ENCODE data around the gene ACOT6.
"Not testable (repeated sequence)": the region's sequence is repeated elsewhere in the genome, so short reads cannot be mapped to it uniquely, and the experiment has no call there.

The ACOT6 gene

GRCh38 chr14:73619524-73619923 is 7.2 kb downstream of the ACOT6 start:
- no peaks in the 10 kb centered on the region for H3K36me3 ChIP-seq (ENCODE audit: insufficient read depth, low read length)
- no peak overlapping the region for H3K9ac ChIP-seq (ENCODE audit: low read depth, low read length)
- H3K9me3 ChIP-seq (ENCODE audit: control insufficient read depth, insufficient read depth, low read length): peaks cover 2% of the 10 kb centered on the region; the same call in 1 of the 2 replicates
- no peaks in the 10 kb centered on the region for H3K4me1 ChIP-seq (ENCODE audit: insufficient read depth, low read length)

GRCh38 chr14:73620268-73620667 is 8.0 kb downstream of the ACOT6 start:
- Histone ChIP-seq H3K36me3 (ENCODE audit: insufficient read depth, low read length) (no peaks in the 10 kb centered on the region), H3K9ac (ENCODE audit: low read depth, low read length) (no peak overlapping the region), H3K9me3 (ENCODE audit: control insufficient read depth, insufficient read depth, low read length) (peaks cover 2% of the 10 kb centered on the region), H3K4me1 (ENCODE audit: insufficient read depth, low read length) (no peaks in the 10 kb centered on the region)

- Histone ChIP-seq H3K36me3 (ENCODE audit: insufficient read depth, low read length) (no peaks in the 10 kb centered on the region), H3K9me3 (ENCODE audit: control insufficient read depth, insufficient read depth, low read length) (peaks cover 2% of the 10 kb centered on the region)
Observed at GRCh38 chr14:73623504-73624054, 11.3 kb downstream of the ACOT6 start.

GRCh38 chr14:73625706-73626105 is 13.4 kb downstream of the ACOT6 start:
- Histone ChIP-seq H3K36me3 (ENCODE audit: insufficient read depth, low read length) (no peaks in the 10 kb centered on the region), H3K9ac (ENCODE audit: low read depth, low read length) (no peak overlapping the region), H3K4me1 (ENCODE audit: insufficient read depth, low read length) (no peaks in the 10 kb centered on the region), H3K9me3 (ENCODE audit: control insufficient read depth, insufficient read depth, low read length) (peaks cover 2% of the 10 kb centered on the region)

More at GRCh38 chr14:73623504-73624054, 11.3 kb downstream of the ACOT6 start:
- no peaks in the 10 kb centered on the region for H3K4me1 ChIP-seq (ENCODE audit: insufficient read depth, low read length)
- H3K9ac ChIP-seq (ENCODE audit: low read depth, low read length): no peak overlapping the region

GRCh38 chr14:73627151-73627558 is 14.8 kb downstream of the ACOT6 start:
- no peaks in the 10 kb centered on the region for H3K36me3 ChIP-seq (ENCODE audit: insufficient read depth, low read length)
- no peak overlapping the region for H3K9ac ChIP-seq (ENCODE audit: low read depth, low read length)
- H3K4me1 ChIP-seq (ENCODE audit: insufficient read depth, low read length): no peaks in the 10 kb centered on the region
- peaks cover 2% of the 10 kb centered on the region for H3K9me3 ChIP-seq (ENCODE audit: control insufficient read depth, insufficient read depth, low read length)

- H3K9ac ChIP-seq (ENCODE audit: low read depth, low read length): no peak overlapping the region
- no peaks in the 10 kb centered on the region for H3K36me3 ChIP-seq (ENCODE audit: insufficient read depth, low read length)
- H3K9me3 ChIP-seq (ENCODE audit: control insufficient read depth, insufficient read depth, low read length): no peaks in the 10 kb centered on the region
- peaks cover 7% of the 10 kb centered on the region for H3K4me1 ChIP-seq (ENCODE audit: insufficient read depth, low read length)
Observed at GRCh38 chr14:73630009-73630780, 17.9 kb downstream of the ACOT6 start.

GRCh38 chr14:73633116-73634010 is 21.0 kb downstream of the ACOT6 start:
- H3K9ac ChIP-seq (ENCODE audit: low read depth, low read length): peak overlapping the region; percentile 61
- no peaks in the 10 kb centered on the region for H3K9me3 ChIP-seq (ENCODE audit: control insufficient read depth, insufficient read depth, low read length)

GRCh38 chr14:73634011-73634833 is 21.9 kb downstream of the ACOT6 start:
- Histone ChIP-seq H3K36me3 (ENCODE audit: insufficient read depth, low read length) (no peaks in the 10 kb centered on the region), H3K4me1 (ENCODE audit: insufficient read depth, low read length) (peaks cover 7% of the 10 kb centered on the region), H3K9ac (ENCODE audit: low read depth, low read length) (peak overlapping the region; percentile 61), H3K9me3 (ENCODE audit: control insufficient read depth, insufficient read depth, low read length) (no peaks in the 10 kb centered on the region)

More at GRCh38 chr14:73633116-73634010, 21.0 kb downstream of the ACOT6 start:
- peaks cover 7% of the 10 kb centered on the region for H3K4me1 ChIP-seq (ENCODE audit: insufficient read depth, low read length)
- H3K36me3 ChIP-seq (ENCODE audit: insufficient read depth, low read length): no peaks in the 10 kb centered on the region

GRCh38 chr14:73636355-73636754 is 24.0 kb downstream of the ACOT6 start:
- not testable (repeated sequence) for H3K9me3 ChIP-seq (ENCODE audit: control insufficient read depth, insufficient read depth, low read length); H3K4me1 ChIP-seq (ENCODE audit: insufficient read depth, low read length); H3K36me3 ChIP-seq (ENCODE audit: insufficient read depth, low read length); H3K9ac ChIP-seq (ENCODE audit: low read depth, low read length)

- no peak overlapping the region for H3K9ac ChIP-seq (ENCODE audit: low read depth, low read length)
- no peaks in the 10 kb centered on the region for H3K9me3 ChIP-seq (ENCODE audit: control insufficient read depth, insufficient read depth, low read length)
- no peaks in the 10 kb centered on the region for H3K36me3 ChIP-seq (ENCODE audit: insufficient read depth, low read length)
- H3K4me1 ChIP-seq (ENCODE audit: insufficient read depth, low read length): peaks cover 7% of the 10 kb centered on the region
Observed at GRCh38 chr14:73637830-73638229, 25.5 kb downstream of the ACOT6 start.

- H3K36me3 ChIP-seq (ENCODE audit: insufficient read depth, low read length): no peaks in the 10 kb centered on the region
- H3K4me1 ChIP-seq (ENCODE audit: insufficient read depth, low read length): no peaks in the 10 kb centered on the region
- no peaks in the 10 kb centered on the region for H3K9me3 ChIP-seq (ENCODE audit: control insufficient read depth, insufficient read depth, low read length)
- H3K9ac ChIP-seq (ENCODE audit: low read depth, low read length): no peak overlapping the region
Observed at GRCh38 chr14:73640796-73641365, 28.6 kb downstream of the ACOT6 start.

- H3K36me3 ChIP-seq (ENCODE audit: insufficient read depth, low read length): no peaks in the 10 kb centered on the region
- H3K9me3 ChIP-seq (ENCODE audit: control insufficient read depth, insufficient read depth, low read length): no peaks in the 10 kb centered on the region
- H3K4me1 ChIP-seq (ENCODE audit: insufficient read depth, low read length): no peaks in the 10 kb centered on the region
- peak within 1 kb of the TSS; percentile 95 for H3K9ac ChIP-seq (ENCODE audit: low read depth, low read length)
Observed at GRCh38 chr14:73644531-73645247, 32.4 kb downstream of the ACOT6 start, which contains the start of gene DNAL1. DNAL1 (plus strand) TSS chr14:73644986; CDS start chr14:73645040, 54 bp downstream.

- H3K9me3 ChIP-seq (ENCODE audit: control insufficient read depth, insufficient read depth, low read length): no peaks in the 10 kb centered on the region
- peak overlapping the region; percentile 95; the same call in 1 of the 2 replicates for H3K9ac ChIP-seq (ENCODE audit: low read depth, low read length)
- H3K36me3 ChIP-seq (ENCODE audit: insufficient read depth, low read length): no peaks in the 10 kb centered on the region
- H3K4me1 ChIP-seq (ENCODE audit: insufficient read depth, low read length): no peaks in the 10 kb centered on the region
Observed at GRCh38 chr14:73645248-73645610, 32.9 kb downstream of the ACOT6 start.

Measured in ES-I3 (cell line).